GM12878 (cell line): ENCODE measurements around the gene CD84. TPM values are rescaled to one million over a fixed set of nuclear protein-coding genes. Genes with fewer than 3 reads are reported as not detected.
A peak's percentile ranks its signal among the peaks of the same experiment; 100 is the strongest.

Experiments
- BACH1 ChIP-seq: fragments of 450-650 bp; IDR thresholded peaks from 2 replicates; pipeline ENCODE4 v1.6.1; 2017; ENCODE audit warnings: mild to moderate bottlenecking, borderline replicate concordance
- BCL3 ChIP-seq: IDR thresholded peaks from 2 replicates; pipeline ENCODE4 v1.6.1; 2011; ENCODE audit warnings: borderline replicate concordance, low read depth, mild to moderate bottlenecking, moderate library complexity, low read length; ENCODE audit not compliant: insufficient read depth, poor library complexity, severe bottlenecking
- ESRRA ChIP-seq: IDR thresholded peaks from 2 replicates; pipeline ENCODE4 v1.6.1; 2012; ENCODE audit warnings: mild to moderate bottlenecking, low read length, improper control_type of control experiment
- HSF1 ChIP-seq: fragments of 150-350 bp; IDR thresholded peaks from 2 replicates; pipeline ENCODE4 v1.6.1; 2014; ENCODE audit warnings: mild to moderate bottlenecking, low read depth, low read length
- IRF4 ChIP-seq: IDR thresholded peaks from 2 replicates; pipeline ENCODE4 v1.6.1; 2011; ENCODE audit warnings: low read depth, low read length
- KLF5 ChIP-seq: fragments of 450-650 bp; IDR thresholded peaks from 2 replicates; pipeline ENCODE4 v1.6.1; 2014; ENCODE audit warnings: mild to moderate bottlenecking; ENCODE audit not compliant: partially characterized antibody
- MAX ChIP-seq: IDR thresholded peaks from 2 replicates; pipeline ENCODE4 v1.6.1; 2012; ENCODE audit warnings: low read depth, low read length, improper control_type of control experiment
- MLLT1 ChIP-seq: fragments of 450-650 bp; IDR thresholded peaks from 2 replicates; pipeline ENCODE4 v1.6.1; 2016; ENCODE audit warnings: mild to moderate bottlenecking
- MYB ChIP-seq: fragments of 150-350 bp; IDR thresholded peaks from 2 replicates; pipeline ENCODE4 v1.6.1; 2014; ENCODE audit warnings: mild to moderate bottlenecking, low read depth, low read length, borderline replicate concordance
- NFXL1 ChIP-seq: fragments of 450-650 bp; IDR thresholded peaks from 2 replicates; pipeline ENCODE4 v1.6.1; 2017; ENCODE audit warnings: antibody characterized with exemption, mild to moderate bottlenecking, borderline replicate concordance
- NFYB ChIP-seq: IDR thresholded peaks from 2 replicates; pipeline ENCODE4 v1.6.1; 2011; ENCODE audit warnings: low read depth, mild to moderate bottlenecking, low read length, improper control_type of control experiment, moderate library complexity; ENCODE audit not compliant: insufficient read depth
- PAX5 ChIP-seq: IDR thresholded peaks from 2 replicates; pipeline ENCODE4 v1.6.1; 2011; ENCODE audit warnings: low read depth, low read length, borderline replicate concordance
- POLR2AphosphoS2 ChIP-seq: IDR thresholded peaks from 2 replicates; pipeline ENCODE4 v1.6.1; 2011; ENCODE audit warnings: low read depth, mild to moderate bottlenecking, low read length, improper control_type of control experiment, moderate library complexity
- RELB ChIP-seq: fragments of 450-650 bp; IDR thresholded peaks from 2 replicates; pipeline ENCODE4 v1.6.1; 2017; ENCODE audit warnings: low read depth, mild to moderate bottlenecking, moderate library complexity
- SMAD5 ChIP-seq: IDR thresholded peaks from 2 replicates; pipeline ENCODE4 v1.6.1; 2016; ENCODE audit warnings: antibody characterized with exemption, low read depth
- SMARCA5 ChIP-seq: fragments of 450-650 bp; IDR thresholded peaks from 2 replicates; pipeline ENCODE4 v1.6.1; 2017; ENCODE audit warnings: mild to moderate bottlenecking
- SUZ12 ChIP-seq: fragments of 200-600 bp; sonication (generic); IDR thresholded peaks from one replicate; pipeline ENCODE4 v1.6.1; 2018; ENCODE audit warnings: antibody characterized with exemption, mild to moderate bottlenecking; ENCODE audit not compliant: unreplicated experiment
- ZBTB4 ChIP-seq: fragments of 450-650 bp; formaldehyde crosslinking; IDR thresholded peaks from 2 replicates; pipeline ENCODE4 v1.4.0; 2022; ENCODE audit warnings: mild to moderate bottlenecking, moderate library complexity
- ZNF622 ChIP-seq: fragments of 450-650 bp; IDR thresholded peaks from 2 replicates; pipeline ENCODE4 v1.6.1; 2017; ENCODE audit warnings: mild to moderate bottlenecking, inconsistent platforms
- ZZZ3 ChIP-seq: IDR thresholded peaks from 2 replicates; pipeline ENCODE4 v1.6.1; 2011; ENCODE audit warnings: low read depth; ENCODE audit not compliant: control insufficient read depth, insufficient read length
- polyA plus RNA-seq, 11 experiments: library from polyadenylated mRNA; depleted of rRNA in 4 of 11; unstranded in 6 of 11; stranded (reverse) in 5 of 11; fragments of >200 nt; fragmentation: Nextera tagmentation in 4 of 11; fragmentation: Illumina TruSeq in 1 of 11; extraction: Ambion mirVana in 4 of 11; extraction: Trizol in 1 of 11; gene quantifications; 1 replicate in 1 of 11; 2 replicates in 10 of 11; pipeline versions ENCODE4 v1.2.1 to v1.2.3, GENCODE V29; 2011 to 2016; ENCODE audit warnings: inconsistent platforms in 2 of 11, missing spikeins in 2 of 11, low read depth in 1 of 11
- total RNA-seq, 4 experiments: library from RNA; depleted of rRNA in 3 of 4; stranded (reverse); fragments of >200 nt in 3 of 4; fragmentation: Illumina TruSeq in 1 of 4; extraction: Trizol in 1 of 4; gene quantifications; 2 replicates each; pipeline versions ENCODE4 v1.2.1 to v1.2.3, GENCODE V29; 2013 to 2021

CD84 gene
- total and polyA plus RNA-seq, 10 of the 15 experiments (the other 5 are each of a cell fraction or from before 2014, with no cell fraction given) = 3.4 to 20.3 (median 11.7) TPM

GRCh38 chr1:160626509-160627342 is 47.4 kb upstream of the CD84 start (continued):
- TF ChIP-seq RELB = peak; percentile 20; the same call in 1 of the 2 replicates
- TF ChIP-seq ZBTB4 (CRISPR knock-in tag) = peak; percentile 59; the same call in 1 of the 2 replicates
- peak; percentile 98 for TF ChIP-seq POLR2AphosphoS2
- no peak for TF ChIP-seq ZZZ3
- peak; percentile 56; the same call in 1 of the 2 replicates for TF ChIP-seq PAX5
- TF ChIP-seq BACH1 = peak; percentile 67
- no peak for TF ChIP-seq HSF1
- no peak for TF ChIP-seq ESRRA
- TF ChIP-seq BCL3 = peak; percentile 98
- no peak for TF ChIP-seq SUZ12
- TF ChIP-seq ZNF622 = no peak
- peak; percentile 93 for TF ChIP-seq SMAD5
- no peak for TF ChIP-seq MYB
- peak; percentile 27; the same call in 1 of the 2 replicates for TF ChIP-seq MLLT1
- TF ChIP-seq NFXL1 = no peak
- no peak for TF ChIP-seq NFYB
- no peak for TF ChIP-seq MAX
- TF ChIP-seq IRF4 = no peak
- no peak for TF ChIP-seq KLF5
- TF ChIP-seq SMARCA5 = peak; percentile 20; the same call in 1 of the 2 replicates
